HG03521 (cell line): ENCODE data around the gene TRUB2.

ENCODE experiments used
- ATAC-seq: cut with Tn5 transposase; IDR thresholded peaks from one replicate; pipeline ENCODE4 v1.9.1; 2021; ENCODE audit warnings: mild to moderate bottlenecking, moderate library complexity; ENCODE audit not compliant: unreplicated experiment

Gene TRUB2, protein sequence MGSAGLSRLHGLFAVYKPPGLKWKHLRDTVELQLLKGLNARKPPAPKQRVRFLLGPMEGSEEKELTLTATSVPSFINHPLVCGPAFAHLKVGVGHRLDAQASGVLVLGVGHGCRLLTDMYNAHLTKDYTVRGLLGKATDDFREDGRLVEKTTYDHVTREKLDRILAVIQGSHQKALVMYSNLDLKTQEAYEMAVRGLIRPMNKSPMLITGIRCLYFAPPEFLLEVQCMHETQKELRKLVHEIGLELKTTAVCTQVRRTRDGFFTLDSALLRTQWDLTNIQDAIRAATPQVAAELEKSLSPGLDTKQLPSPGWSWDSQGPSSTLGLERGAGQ

DNA sequence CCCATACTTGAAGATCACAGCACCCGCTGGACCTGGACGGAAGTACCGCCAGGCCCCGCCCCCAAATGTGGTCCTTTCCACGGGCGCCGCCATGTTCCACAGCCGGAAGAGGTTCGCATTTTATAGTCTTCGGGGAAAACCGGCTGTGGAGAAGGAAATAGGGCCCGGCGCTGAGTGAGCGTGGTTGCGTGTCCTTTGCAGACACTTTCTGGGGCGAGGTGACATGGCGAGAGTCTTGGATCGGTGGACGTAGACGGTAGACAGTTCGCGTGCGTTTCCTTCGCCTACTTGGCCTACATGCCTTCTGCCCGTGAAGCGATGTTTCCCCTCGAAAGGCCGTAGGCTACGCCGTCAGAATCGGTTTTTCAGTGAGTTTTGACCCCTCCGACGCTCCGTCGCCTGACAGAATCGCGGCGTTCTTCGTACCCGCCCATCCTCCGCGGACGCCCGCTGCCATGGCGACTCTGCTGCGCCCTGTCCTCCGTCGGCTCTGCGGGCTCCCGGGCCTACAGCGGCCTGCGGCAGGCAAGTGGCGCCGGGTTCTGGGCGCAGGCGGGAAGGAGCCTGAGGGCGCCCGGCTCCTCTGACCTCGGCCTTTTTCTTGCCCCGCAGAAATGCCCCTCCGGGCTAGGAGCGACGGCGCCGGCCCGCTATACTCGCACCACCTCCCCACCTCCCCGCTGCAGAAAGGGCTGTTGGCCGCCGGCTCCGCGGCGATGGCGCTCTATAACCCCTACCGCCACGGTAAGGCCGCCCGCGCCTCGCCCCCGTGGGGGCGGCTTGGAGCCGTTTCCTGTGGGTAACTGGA lies at the start of gene TRUB2, which contains the start of gene COQ4:
Gene TRUB2 (minus strand): TSS at position 44 of the 808 bp plus-strand sequence. CDS start 39 bp downstream, at position 5.
Gene COQ4 (plus strand): TSS at position 436 of the 808 bp plus-strand sequence. CDS start 20 bp downstream, at position 456.
- ATAC-seq, result peak; percentile 82

DNA sequence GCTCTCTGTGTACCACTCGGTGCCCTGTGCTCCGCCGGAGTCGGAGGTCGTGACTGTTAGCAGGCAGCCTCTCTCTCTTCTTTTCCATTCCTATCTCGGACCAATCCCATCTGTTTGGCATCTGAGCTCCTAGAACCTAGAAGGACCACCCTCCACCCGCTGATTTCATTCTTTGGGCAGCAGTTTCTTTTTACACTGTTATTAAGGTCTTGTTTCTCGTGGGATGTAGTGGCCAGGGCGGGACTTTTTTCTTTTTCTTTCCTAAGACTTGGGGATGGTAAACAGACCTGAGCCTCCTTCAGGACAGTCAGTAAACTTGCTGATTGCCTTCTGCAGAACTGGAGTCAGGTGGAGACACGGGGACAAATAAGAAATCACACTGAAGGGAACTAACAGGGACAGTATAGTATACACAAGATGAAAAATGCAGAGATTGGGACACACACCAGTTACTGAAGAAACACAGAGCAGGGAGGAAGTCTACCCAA lies 49.4 kb upstream of the TRUB2 start:
- ATAC-seq, result no peak

DNA sequence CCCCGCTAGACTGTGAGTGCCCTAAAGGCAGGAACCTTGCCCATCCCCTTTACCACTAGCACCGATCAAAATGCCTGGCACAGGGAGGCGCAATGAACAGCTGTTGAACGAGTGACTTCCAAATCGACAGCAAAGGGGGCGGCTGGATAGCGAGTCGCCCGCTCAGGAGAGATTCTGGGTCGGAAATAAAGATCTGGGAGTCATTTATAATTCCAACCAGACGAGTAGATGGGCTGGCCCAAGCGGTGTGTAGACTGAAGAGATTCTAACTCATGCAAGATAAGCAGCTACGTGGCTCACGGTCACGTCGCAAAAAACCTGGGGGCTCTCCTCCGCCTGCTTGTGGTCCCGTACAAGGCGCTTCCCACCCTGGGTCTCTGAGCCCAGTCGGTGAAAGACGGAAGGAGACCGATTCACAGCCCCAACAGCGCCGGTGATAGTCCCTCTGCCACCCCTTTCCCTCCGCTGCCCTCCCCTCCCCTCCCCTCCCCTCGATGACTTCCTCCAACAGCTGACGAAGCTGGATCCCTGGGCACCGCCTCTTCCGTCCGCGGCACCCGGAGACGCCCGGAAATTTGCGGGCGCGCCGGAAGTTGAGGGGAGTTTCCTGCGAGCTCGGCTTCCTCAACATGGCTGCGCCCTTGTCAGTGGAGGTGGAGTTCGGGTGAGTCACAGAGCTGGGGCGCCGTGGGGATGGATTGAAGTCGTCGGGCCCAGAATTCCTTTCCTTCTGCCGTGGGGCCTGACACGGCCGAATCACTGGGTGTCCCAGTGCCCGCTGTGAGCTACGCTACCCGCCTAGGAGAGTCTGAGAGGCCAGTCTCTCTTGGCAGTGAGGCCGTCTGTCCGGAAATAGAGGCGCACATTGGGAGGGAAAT lies 48.7 kb upstream of the TRUB2 start, which contains the start of gene URM1:
Gene URM1 (plus strand): TSS at position 623 of the 878 bp plus-strand sequence. CDS start 7 bp downstream, at position 630.
- peak; percentile 91 for ATAC-seq

DNA sequence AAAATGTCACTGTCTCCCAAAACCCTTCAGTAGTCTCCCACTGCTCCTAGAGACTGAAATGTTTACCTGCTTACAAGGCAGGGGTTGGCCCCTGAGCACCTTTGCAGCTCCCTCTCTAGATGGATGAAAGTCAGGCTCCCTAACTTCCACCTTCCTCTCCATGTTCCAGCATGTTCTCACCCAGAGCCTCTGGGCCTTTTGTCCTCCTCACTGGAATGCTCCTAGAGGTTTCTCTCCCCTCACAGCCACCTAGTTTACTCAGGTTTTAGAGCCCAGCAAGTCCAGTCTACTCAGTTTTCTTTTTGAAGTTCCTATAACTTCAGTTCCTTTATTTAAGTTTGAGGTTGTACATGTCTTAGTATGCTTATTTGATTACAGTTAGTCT lies 48.1 kb upstream of the TRUB2 start:
- ATAC-seq, result no peak

DNA sequence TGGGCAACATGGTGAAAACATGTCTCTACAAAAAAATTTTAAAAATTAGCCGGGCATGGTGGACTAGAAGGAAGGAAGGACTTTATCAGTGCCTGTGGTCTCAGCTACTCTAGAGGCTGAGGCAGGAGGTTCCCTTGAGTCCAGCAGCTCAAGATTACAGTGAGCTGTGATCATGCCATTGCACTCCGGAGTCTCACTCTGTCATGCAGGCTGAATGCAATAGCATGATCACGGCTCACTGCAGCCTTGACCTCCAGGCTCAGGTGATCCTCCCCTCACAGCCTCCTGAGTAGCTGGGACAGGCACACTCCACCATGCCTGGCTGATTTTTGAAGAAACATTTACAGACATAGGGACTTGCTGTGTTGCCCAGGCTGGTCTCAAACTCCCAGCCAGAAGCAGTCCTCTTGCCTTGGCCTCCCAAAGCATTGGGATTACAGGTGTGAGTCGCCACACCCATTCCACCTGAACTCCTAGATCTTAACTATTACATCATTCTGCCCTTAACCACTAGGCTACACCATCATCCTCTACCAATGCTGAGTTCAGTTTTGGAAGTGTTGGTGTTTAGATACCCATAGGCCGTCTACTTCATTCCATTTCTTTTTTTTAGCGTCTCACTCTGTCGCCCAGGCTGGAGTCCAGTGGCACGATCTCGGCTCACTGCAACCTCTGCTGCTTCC lies 46.9 kb upstream of the TRUB2 start:
- ATAC-seq, result no peak

DNA sequence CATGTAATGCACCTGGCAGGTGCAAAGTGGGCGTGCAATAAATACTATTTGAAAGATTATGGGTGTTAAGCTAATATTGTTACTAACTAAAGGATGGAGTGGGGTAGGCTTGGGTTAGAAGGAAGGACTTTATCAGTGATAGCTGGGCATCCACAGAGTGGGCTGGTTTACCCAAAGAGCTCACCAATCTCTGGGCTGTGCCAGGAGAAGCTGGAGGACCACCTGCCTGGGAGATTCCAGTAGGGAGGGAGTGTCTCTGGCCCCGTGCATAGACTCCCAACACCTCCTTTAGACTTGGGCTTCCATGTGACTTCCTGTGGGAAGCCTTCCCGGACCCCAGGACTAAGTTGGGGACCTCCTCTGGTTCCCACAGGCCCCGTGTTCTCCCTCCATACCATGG lies 43.3 kb upstream of the TRUB2 start:
- ATAC-seq, result no peak

DNA sequence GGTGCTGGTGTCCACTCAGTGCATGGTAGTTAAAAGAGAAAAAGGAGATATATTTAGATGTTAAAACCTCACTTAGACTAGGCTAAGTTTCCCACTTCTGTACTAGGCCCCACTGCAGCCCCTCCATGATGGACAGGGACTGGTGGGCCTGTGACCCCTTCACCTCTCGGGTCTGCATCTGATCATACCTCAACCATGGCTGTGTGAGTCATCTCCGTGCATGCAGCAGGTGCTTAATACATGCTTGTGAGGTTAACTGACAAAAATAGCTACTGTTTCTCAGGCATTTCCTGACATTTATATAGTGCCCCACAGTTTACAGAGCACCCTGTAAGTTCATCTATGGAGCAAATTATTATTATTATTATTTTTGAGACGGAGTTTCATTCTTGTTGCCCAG lies 40.5 kb upstream of the TRUB2 start:
- no peak for ATAC-seq

DNA sequence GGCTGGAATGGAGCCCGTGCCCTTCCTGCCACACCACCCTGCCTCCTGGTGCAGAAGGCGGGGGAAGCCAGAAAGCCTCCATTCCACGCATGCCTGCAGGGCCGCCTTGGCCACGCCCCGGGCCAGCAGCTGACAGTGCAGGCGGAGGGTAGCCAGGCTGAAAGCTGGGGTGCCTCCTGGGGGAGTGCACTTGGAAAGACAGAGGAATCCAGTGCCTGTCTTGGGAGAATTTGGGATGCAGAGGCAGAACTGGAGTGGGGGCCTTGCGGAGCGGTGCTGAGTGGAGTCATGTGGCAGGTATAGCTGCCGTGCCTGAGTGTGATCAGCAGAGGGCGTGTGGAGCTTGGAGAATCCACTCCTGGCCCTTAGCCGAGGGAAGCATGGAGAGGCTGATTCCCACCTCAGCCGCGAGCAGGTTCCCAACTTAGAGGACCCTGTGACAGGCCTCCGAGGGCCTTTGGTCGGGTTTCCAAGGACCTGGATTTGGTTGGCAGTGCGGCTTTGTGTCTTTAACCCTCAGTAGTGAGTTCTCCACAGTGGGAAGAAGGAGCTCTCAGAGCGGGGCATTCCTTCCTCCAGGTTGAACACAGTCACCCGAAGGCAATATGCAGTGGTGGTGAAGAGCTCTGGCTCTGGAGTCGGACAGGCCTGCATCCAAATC lies 39.9 kb upstream of the TRUB2 start:
- peak; percentile 54 for ATAC-seq

DNA sequence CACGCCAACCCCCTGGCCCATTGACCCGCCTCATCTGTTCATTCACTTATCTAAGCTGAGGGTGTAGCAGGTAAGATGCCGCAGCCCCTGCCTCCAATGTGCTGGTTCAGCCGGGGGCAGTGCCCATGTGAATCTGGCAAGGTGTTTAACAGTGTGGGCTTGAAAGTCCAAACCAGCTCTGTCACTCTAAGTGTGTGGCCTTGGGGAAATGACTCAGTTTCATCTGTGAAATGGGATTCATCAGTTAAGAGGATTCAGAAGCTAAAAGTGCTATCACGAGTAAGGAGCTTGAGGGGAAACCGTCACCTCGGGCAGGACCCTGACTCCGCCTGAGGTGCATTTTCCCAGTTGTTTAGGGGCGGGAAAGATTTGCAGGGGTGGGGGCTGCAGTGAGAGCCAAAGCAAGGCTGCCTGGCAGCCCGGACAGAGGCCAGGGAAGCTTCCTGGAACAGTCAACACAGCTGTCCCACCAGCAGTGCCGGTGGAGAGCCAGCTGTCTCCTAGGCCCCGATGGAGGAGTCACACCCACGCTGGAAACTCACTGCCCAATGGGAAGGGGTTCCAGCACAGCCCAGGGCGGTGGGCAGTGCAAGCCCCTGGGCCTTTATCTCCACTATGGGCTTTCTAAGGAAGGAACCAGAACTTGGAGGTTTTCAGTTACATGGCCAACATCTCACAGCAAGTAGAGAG lies 39.2 kb upstream of the TRUB2 start:
- no peak for ATAC-seq

DNA sequence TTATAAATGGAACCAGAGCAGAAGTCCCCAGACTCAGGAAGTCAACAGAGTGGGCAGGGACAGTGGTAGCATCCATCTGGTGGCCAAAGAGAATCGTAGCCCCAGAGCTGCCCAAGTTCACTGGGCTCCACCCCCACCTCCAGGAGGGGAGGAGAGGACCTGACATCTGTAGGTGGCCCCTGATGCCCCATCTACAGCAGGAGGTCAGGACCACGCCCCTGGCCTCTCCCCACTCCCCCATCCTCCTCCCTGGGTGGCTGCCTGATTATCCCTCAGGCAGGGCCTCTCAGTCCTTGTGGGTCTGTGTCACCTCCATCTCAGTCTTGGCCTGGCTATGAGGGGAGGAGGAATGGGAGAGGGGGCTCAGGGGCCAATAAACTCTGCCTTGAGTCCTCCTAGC lies 38.6 kb upstream of the TRUB2 start:
- no peak for ATAC-seq

DNA sequence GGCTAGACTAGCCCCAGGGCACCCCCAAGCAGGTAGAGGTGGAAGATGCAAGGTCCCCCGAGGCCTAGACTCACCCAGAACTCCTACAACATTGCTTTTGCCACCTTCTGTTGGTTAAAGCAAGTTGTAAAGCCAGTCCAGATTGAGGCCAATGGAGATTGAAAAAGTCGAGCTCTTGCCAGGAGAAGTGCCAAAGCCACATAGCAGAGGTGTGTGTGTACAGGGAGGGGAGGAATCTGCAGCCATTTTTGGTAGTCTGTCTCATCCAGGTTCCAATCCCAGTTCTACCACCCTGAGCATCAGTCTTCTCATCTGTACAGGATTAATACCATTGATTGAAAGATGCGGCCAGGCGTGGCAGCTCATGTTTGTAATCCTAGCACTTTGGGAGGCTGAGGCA lies 36.6 kb upstream of the TRUB2 start:
- no peak for ATAC-seq

DNA sequence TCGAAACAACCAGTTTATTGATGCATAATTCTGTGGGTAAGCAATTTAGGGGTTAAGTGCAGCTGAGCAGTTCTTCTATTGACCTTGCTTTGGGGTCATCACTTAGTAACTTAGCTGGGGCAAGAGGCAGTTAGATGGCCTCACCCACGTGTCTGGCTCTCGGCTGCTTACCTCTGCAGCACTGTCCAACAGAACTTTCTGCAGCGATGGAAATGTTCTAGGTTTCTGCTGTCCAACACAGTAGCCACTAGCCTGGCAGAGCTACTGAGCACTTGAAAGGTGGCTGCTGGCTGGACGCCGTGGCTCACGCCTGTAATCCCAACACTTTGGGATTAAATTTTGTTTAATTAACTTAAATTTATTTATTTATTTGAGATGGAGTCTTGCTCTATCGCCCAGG lies 35.8 kb upstream of the TRUB2 start:
- no peak for ATAC-seq

DNA sequence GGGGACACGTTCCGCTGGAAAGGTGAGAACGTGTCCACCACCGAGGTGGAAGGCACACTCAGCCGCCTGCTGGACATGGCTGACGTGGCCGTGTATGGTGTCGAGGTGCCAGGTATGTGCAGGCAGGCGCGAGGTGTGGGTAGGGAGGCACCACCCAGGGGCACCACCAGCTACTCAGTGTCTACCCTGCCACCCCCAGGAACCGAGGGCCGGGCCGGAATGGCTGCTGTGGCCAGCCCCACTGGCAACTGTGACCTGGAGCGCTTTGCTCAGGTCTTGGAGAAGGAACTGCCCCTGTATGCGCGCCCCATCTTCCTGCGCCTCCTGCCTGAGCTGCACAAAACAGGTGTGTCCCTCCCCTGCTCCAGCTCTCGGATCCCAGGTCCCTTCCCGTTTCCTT lies 33.2 kb upstream of the TRUB2 start:
- no peak for ATAC-seq

DNA sequence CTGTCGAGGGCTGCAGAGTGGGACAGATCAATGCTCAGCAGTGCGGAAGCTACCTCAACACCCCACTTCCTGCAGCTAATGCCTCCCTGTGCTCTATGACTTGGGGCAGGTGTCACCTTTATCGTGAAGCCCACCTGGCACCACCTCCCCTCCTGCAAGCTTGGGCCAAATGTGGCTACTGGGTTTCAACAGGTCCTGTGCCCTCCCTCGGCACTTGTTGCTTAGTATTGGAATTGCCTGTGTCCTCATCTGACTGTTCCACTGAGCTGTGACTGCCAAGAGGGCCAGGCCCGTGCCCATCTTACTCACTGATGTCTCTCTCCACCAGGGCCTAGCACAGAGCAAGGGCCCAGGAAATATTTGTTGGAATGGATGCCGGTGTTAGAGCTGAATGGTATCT lies 27.5 kb upstream of the TRUB2 start:
- ATAC-seq, result no peak

DNA sequence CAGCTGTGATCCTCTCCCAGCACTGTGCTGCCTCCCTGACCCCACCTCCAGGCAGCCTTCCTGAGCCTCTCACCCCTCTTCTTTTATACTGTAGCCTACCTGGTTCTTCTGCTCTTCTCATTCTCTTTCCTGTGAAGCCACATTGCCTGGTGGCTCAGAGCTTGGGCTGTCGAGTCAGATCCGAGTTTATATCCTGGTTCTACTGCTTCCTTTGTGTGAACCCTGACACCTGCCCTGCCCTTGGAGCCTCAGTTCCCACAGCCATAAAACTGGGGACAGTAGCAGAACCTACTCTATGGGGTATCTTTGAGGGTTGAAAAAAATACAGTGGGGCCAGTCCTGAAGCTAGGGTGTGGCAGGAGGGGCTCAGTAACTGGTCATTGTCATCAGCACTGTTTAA lies 26.9 kb upstream of the TRUB2 start:
- ATAC-seq, result no peak

DNA sequence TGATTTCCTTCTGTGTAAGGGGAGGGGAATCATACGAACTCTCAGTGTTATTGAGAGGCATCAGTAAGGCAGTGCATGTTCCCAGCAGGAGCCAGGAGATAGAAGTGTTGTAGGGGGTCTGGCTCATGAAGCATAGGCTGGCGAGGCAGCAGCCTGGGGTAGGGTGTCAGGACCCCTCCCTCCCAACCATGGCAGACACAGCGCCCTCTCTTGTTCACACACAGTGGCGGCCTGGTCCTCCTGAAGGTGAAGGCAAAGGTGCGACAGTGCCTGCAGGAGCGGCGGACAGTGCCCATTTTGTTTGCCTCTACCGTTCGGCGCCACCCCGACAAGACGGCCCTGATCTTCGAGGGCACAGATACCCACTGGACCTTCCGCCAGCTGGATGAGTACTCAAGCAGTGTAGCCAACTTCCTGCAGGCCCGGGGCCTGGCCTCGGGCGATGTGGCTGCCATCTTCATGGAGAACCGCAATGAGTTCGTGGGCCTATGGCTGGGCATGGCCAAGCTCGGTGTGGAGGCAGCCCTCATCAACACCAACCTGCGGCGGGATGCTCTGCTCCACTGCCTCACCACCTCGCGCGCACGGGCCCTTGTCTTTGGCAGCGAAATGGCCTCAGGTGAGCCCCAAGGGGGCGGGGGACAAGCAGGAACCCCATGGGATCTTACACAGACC lies 22.8 kb upstream of the TRUB2 start:
- ATAC-seq, result no peak

DNA sequence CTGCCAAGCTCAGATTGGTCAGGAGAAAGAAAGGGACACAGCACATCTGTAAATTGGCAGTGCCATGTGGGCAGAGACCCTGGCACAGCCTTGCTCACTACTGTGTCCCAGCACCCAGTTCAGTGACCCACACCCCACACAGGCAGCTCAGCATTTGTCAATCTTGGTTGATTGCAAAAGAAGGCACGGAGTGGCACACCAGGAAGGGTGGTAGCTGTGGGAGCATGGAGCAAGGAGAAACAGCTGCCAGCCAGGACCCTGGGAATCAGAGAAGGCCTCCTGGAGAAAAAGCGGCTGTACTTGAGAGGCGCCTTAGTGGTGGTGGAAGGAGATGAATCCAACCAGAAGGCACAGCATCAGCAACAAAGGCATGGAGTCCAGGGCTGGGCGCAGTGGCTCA lies 21.6 kb upstream of the TRUB2 start:
- ATAC-seq, result no peak

DNA sequence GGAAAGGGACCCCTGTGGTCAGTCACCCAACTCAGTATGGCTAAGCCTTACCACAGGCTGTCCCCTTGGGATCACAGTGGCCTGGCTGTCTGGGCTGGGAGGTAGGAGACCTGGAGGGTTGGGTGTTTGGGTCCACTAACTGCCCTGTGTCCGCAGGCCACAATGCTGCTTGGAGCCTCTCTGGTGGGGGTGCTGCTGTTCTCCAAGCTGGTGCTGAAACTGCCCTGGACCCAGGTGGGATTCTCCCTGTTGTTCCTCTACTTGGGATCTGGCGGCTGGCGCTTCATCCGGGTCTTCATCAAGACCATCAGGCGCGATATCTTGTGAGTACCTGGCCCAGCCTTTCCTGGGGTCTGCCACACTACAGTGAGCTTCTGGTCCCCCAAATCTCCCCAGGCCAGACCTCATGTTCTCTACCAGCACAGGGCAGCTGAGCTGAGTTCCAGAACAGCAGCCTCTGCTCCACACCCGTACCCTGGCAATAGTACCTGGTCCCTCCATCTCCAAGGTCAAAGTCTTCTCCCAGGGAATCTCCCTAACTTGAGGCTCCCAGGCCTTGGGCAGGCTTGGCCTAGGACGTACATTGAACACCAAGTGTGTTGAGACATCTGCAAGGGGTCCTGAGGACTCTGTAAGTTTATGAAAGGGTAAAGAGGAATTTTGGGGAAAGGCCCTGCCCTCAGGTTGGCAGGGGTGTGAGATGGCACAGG lies 20.9 kb upstream of the TRUB2 start:
- ATAC-seq, result no peak
